ENCODE data around the gene G6PC1.
"Not testable (repeated sequence)": the region's sequence is repeated elsewhere in the genome, so short reads cannot be mapped to it uniquely, and the experiment has no call there.

DNA sequence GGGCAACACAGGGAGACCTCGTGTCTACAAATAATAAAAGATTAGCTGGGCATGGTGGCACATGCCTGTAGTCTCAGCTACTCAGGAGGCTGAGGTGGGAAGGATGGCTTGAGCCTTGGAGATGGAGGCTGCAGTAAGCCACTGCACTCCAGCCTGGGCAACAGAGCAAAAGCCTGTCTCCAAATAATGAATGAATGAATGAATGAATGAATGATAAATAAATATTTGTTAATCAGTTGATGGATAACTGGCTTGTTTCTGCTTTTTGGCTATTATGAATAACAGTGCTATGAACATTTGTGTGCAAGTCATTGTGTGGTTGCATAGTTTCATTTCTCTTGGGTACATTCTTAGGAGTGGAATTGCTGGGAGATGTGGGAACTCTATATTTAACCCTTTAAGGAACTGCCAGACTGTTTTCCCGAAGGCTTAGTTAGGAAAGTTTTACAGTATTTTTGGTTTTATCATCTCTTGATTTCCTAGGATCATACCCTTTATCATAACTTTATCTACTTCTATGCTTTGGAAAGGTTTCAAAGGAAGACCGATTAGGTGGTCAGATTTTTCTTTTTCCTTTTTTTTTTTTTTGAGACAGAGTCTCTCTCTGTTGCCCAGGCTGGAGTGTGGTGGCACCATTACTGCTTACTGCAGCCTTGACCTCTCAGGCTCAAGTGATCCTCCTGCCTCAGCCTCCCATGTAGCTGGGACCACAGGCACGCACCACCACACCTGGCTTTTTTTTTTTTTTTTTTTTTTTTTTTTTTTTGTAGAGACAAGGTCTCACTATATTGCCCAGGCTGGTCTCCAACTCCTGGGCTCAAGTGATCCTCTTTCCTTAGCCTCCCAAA, 16.0 kb downstream of the G6PC1 start:
- TF ChIP-seq, protein P1, sequence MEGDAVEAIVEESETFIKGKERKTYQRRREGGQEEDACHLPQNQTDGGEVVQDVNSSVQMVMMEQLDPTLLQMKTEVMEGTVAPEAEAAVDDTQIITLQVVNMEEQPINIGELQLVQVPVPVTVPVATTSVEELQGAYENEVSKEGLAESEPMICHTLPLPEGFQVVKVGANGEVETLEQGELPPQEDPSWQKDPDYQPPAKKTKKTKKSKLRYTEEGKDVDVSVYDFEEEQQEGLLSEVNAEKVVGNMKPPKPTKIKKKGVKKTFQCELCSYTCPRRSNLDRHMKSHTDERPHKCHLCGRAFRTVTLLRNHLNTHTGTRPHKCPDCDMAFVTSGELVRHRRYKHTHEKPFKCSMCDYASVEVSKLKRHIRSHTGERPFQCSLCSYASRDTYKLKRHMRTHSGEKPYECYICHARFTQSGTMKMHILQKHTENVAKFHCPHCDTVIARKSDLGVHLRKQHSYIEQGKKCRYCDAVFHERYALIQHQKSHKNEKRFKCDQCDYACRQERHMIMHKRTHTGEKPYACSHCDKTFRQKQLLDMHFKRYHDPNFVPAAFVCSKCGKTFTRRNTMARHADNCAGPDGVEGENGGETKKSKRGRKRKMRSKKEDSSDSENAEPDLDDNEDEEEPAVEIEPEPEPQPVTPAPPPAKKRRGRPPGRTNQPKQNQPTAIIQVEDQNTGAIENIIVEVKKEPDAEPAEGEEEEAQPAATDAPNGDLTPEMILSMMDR (IDR thresholded peaks at IDR 0.05; ENCODE audit: low read depth, low read length), result not testable (repeated sequence)
- not testable (repeated sequence) for TF ChIP-seq EZH2phosphoT487 (IDR thresholded peaks at IDR 0.05; ENCODE audit: low read depth)

All from OCI-LY3 (cell line).